ENCODE results near the gene MARCHF9. TPM values are rescaled to one million over a fixed set of nuclear protein-coding genes. Genes with fewer than 3 reads are reported as not detected.

MARCHF9 gene
- total RNA-seq, 2 donors from 2014 or later: 13.6 to 15.8 TPM

GRCh38 chr12:57735952-57736740, 18.8 kb upstream of the MARCHF9 start:
- Mint-ChIP-seq H3K27me3 (ENCODE audit: insufficient read depth) (peaks cover 94% of the 10 kb centered on the region), H3K27ac (no peak overlapping the region)

GRCh38 chr12:57736741-57737466, 18.0 kb upstream of the MARCHF9 start:
- Mint-ChIP-seq H3K36me3 (ENCODE audit: low read depth) (no peaks in the 10 kb centered on the region), H3K9me3 (no peaks in the 10 kb centered on the region), H3K4me3 (peak overlapping the region; percentile 41), H3K27me3 (ENCODE audit: insufficient read depth) (peaks cover 94% of the 10 kb centered on the region), H3K4me1 (peaks cover 8% of the 10 kb centered on the region), H3K27ac (no peak overlapping the region)
- no peak for TF ChIP-seq CTCF (conservative IDR thresholded peaks at IDR 0.05)
- H3K27me3 ChIP-seq (ENCODE audit: control insufficient read depth, insufficient read depth, low read length, poor library complexity, severe bottlenecking): peaks cover 100% of the 10 kb centered on the region
- no peaks in the 10 kb centered on the region for H3K9me3 ChIP-seq (ENCODE audit: control insufficient read depth, low read length)
- no peak overlapping the region for H3K27ac ChIP-seq (ENCODE audit: low read depth, low read length)
- H3K4me3 ChIP-seq (ENCODE audit: low read length): peak overlapping the region; percentile 58
- H3K9ac ChIP-seq (ENCODE audit: extremely low read depth, low read length, poor library complexity, severe bottlenecking): no peak overlapping the region
- no peaks in the 10 kb centered on the region for H3K4me1 ChIP-seq (ENCODE audit: control insufficient read depth, insufficient read depth, low read length)
- peak; percentile 78 for DNase-seq
- WGBS, 2 experiments (ENCODE audit: insufficient coverage in 1 of 2, insufficient read length in 1 of 2): 4 to 5% methylated on average over 19 to 31 of the region's 31 CpGs
- H3K36me3 ChIP-seq (ENCODE audit: control insufficient read depth, insufficient read depth, low read length): no peaks in the 10 kb centered on the region

More at GRCh38 chr12:57735952-57736740, 18.8 kb upstream of the MARCHF9 start:
- peak; percentile 67 for TF ChIP-seq CTCF (conservative IDR thresholded peaks at IDR 0.05)
- Mint-ChIP-seq H3K36me3 (ENCODE audit: low read depth) (no peaks in the 10 kb centered on the region), H3K4me3 (peak overlapping the region; percentile 41), H3K9me3 (no peaks in the 10 kb centered on the region), H3K4me1 (peaks cover 8% of the 10 kb centered on the region)
- H3K4me1 ChIP-seq (ENCODE audit: control insufficient read depth, insufficient read depth, low read length): no peaks in the 10 kb centered on the region
- no peak overlapping the region for H3K27ac ChIP-seq (ENCODE audit: low read depth, low read length)
- H3K9ac ChIP-seq (ENCODE audit: extremely low read depth, low read length, poor library complexity, severe bottlenecking): no peak overlapping the region
- peaks cover 100% of the 10 kb centered on the region for H3K27me3 ChIP-seq (ENCODE audit: control insufficient read depth, insufficient read depth, low read length, poor library complexity, severe bottlenecking)
- DNase-seq: peak; percentile 92
- WGBS, 2 experiments (ENCODE audit: insufficient coverage in 1 of 2, insufficient read length in 1 of 2): 0 to 1% methylated on average over 5 to 46 of the region's 49 CpGs
- no peaks in the 10 kb centered on the region for H3K9me3 ChIP-seq (ENCODE audit: control insufficient read depth, low read length)
- peak overlapping the region; percentile 58 for H3K4me3 ChIP-seq (ENCODE audit: low read length)
- no peaks in the 10 kb centered on the region for H3K36me3 ChIP-seq (ENCODE audit: control insufficient read depth, insufficient read depth, low read length)

- TF ChIP-seq CTCF (conservative IDR thresholded peaks at IDR 0.05): peak; percentile 57
- Histone ChIP-seq H3K36me3 (ENCODE audit: control insufficient read depth, insufficient read depth, low read length) (no peaks in the 10 kb centered on the region), H3K27me3 (ENCODE audit: control insufficient read depth, insufficient read depth, low read length, poor library complexity, severe bottlenecking) (peaks cover 100% of the 10 kb centered on the region), H3K27ac (ENCODE audit: low read depth, low read length) (no peak overlapping the region), H3K4me3 (ENCODE audit: low read length) (no peak overlapping the region), H3K4me1 (ENCODE audit: control insufficient read depth, insufficient read depth, low read length) (no peaks in the 10 kb centered on the region), H3K9ac (ENCODE audit: extremely low read depth, low read length, poor library complexity, severe bottlenecking) (no peak overlapping the region), H3K9me3 (ENCODE audit: control insufficient read depth, low read length) (no peaks in the 10 kb centered on the region)
- no peaks in the 10 kb centered on the region for H3K9me3 Mint-ChIP-seq
- H3K36me3 Mint-ChIP-seq (ENCODE audit: low read depth): no peaks in the 10 kb centered on the region
- peak overlapping the region; percentile 45 for H3K4me3 Mint-ChIP-seq
- H3K27ac Mint-ChIP-seq: no peak overlapping the region
- H3K4me1 Mint-ChIP-seq: peaks cover 8% of the 10 kb centered on the region
- peaks cover 94% of the 10 kb centered on the region for H3K27me3 Mint-ChIP-seq (ENCODE audit: insufficient read depth)
- 0 to 1% methylated on average over 16 to 106 of the region's 110 CpGs for WGBS, 2 experiments (ENCODE audit: insufficient coverage in 1 of 2, insufficient read length in 1 of 2)
- DNase-seq: peak; percentile 85
Observed at GRCh38 chr12:57737467-57738460, 17.1 kb upstream of the MARCHF9 start.

Data from endodermal cell (in vitro differentiated cells).